Measurements from ENCODE around the gene GET4. TPM values are rescaled to one million over a fixed set of nuclear protein-coding genes. Genes with fewer than 3 reads are reported as not detected.

GET4 gene
- total RNA-seq, 4 donors from 2014 or later: 16.3 to 35.0 (median 17.9) TPM

- TF ChIP-seq CTCF (IDR thresholded peaks at IDR 0.05; ENCODE audit: low read depth): no peak
Measured at GRCh38 chr7:867001-867405, 9.4 kb upstream of the GET4 start.

- TF ChIP-seq CTCF (IDR thresholded peaks at IDR 0.05; ENCODE audit: low read depth): no peak
Measured at GRCh38 chr7:867406-868188, 8.8 kb upstream of the GET4 start.

GRCh38 chr7:868189-868486 is 8.2 kb upstream of the GET4 start:
- TF ChIP-seq CTCF (IDR thresholded peaks at IDR 0.05; ENCODE audit: low read depth): no peak

- TF ChIP-seq CTCF (IDR thresholded peaks at IDR 0.05; ENCODE audit: low read depth): no peak
Measured at GRCh38 chr7:869348-869747, 7.0 kb upstream of the GET4 start.

- no peak for TF ChIP-seq CTCF (IDR thresholded peaks at IDR 0.05; ENCODE audit: low read depth)
Measured at GRCh38 chr7:871900-872537, 4.3 kb upstream of the GET4 start.

GRCh38 chr7:873367-874002 is 2.9 kb upstream of the GET4 start:
- TF ChIP-seq CTCF (IDR thresholded peaks at IDR 0.05; ENCODE audit: low read depth): no peak

GRCh38 chr7:874031-874749 is 2.2 kb upstream of the GET4 start:
- no peak for TF ChIP-seq CTCF (IDR thresholded peaks at IDR 0.05; ENCODE audit: low read depth)

Measured in subcutaneous adipose tissue (tissue), 4 donors.